ENCODE measurements around the gene SLC13A4. TPM values are rescaled to one million over a fixed set of nuclear protein-coding genes. Genes with fewer than 3 reads are reported as not detected.

SLC13A4 gene
- total RNA-seq, 1 experiment from 2014 or later: not detected

- intact Hi-C loops (cut with micrococcal nuclease; ENCODE audit: unreplicated experiment): no loop called here
- TF ChIP-seq CTCF (IDR thresholded peaks at IDR 0.05; ENCODE audit: unreplicated experiment): no peak
- Mint-ChIP-seq H3K27me3 (ENCODE audit: unreplicated experiment) (peaks cover 49% of the 10 kb centered on the region), H3K9me3 (ENCODE audit: low read depth, unreplicated experiment) (no peaks in the 10 kb centered on the region), H3K4me3 (ENCODE audit: low read depth, unreplicated experiment) (no peak overlapping the region), H3K4me1 (ENCODE audit: low read depth, unreplicated experiment) (no peaks in the 10 kb centered on the region), H3K27ac (ENCODE audit: unreplicated experiment) (no peak overlapping the region), H3K36me3 (ENCODE audit: insufficient read depth, unreplicated experiment) (no peaks in the 10 kb centered on the region)
- no peak for DNase-seq
- CTCF ChIA-PET: interaction anchor here (0.6 kb wide), 1 partner anchor 68 kb away, joined by 5 read pairs; no protein-coding TSS in a partner anchor
- no TSS peak for BruUV-seq (replicated peaks)
Measured at GRCh38 chr7:135717693-135718092, 10.3 kb downstream of the SLC13A4 start.

- CTCF ChIA-PET: no interaction called here
- Mint-ChIP-seq H3K27me3 (ENCODE audit: unreplicated experiment) (peaks cover 40% of the 10 kb centered on the region), H3K4me3 (ENCODE audit: low read depth, unreplicated experiment) (no peak overlapping the region), H3K9me3 (ENCODE audit: low read depth, unreplicated experiment) (no peaks in the 10 kb centered on the region), H3K27ac (ENCODE audit: unreplicated experiment) (no peak overlapping the region), H3K4me1 (ENCODE audit: low read depth, unreplicated experiment) (no peaks in the 10 kb centered on the region), H3K36me3 (ENCODE audit: insufficient read depth, unreplicated experiment) (no peaks in the 10 kb centered on the region)
- no peak for TF ChIP-seq CTCF (IDR thresholded peaks at IDR 0.05; ENCODE audit: unreplicated experiment)
- no TSS peak for BruUV-seq (replicated peaks)
- intact Hi-C loops (cut with micrococcal nuclease; ENCODE audit: unreplicated experiment): no loop called here
- no peak for DNase-seq
Measured at GRCh38 chr7:135716677-135717238, 11.2 kb downstream of the SLC13A4 start.

DNA sequence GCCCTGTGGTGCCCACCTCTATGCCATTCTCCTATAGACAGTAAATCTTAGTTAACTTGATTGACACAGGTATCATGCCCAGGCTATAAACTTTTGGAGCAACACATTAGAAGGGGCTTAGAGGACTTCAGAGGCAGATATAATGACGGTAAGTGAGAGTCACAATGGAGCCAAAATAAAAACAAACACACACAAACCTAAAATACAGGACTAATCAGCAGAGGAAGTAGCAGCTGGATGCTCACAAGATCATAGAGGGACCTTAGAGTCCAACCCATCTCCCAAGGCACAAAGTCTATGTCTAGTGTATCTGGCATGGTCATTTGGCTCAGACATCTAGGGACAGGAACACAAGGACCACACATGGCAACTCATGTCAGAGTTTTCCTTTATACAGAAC is 12.3 kb downstream of the SLC13A4 start:
- Mint-ChIP-seq H3K36me3 (ENCODE audit: insufficient read depth, unreplicated experiment) (no peaks in the 10 kb centered on the region), H3K27me3 (ENCODE audit: unreplicated experiment) (peaks cover 29% of the 10 kb centered on the region), H3K9me3 (ENCODE audit: low read depth, unreplicated experiment) (no peaks in the 10 kb centered on the region), H3K4me3 (ENCODE audit: low read depth, unreplicated experiment) (no peak overlapping the region), H3K27ac (ENCODE audit: unreplicated experiment) (no peak overlapping the region), H3K4me1 (ENCODE audit: low read depth, unreplicated experiment) (no peaks in the 10 kb centered on the region)
- TF ChIP-seq CTCF (IDR thresholded peaks at IDR 0.05; ENCODE audit: unreplicated experiment): no peak
- intact Hi-C loops (cut with micrococcal nuclease; ENCODE audit: unreplicated experiment): no loop called here
- CTCF ChIA-PET: no interaction called here
- no TSS peak for BruUV-seq (replicated peaks)
- no peak for DNase-seq

- Mint-ChIP-seq H3K4me1 (ENCODE audit: low read depth, unreplicated experiment) (no peaks in the 10 kb centered on the region), H3K9me3 (ENCODE audit: low read depth, unreplicated experiment) (no peaks in the 10 kb centered on the region), H3K27me3 (ENCODE audit: unreplicated experiment) (peaks cover 23% of the 10 kb centered on the region), H3K4me3 (ENCODE audit: low read depth, unreplicated experiment) (no peak overlapping the region), H3K27ac (ENCODE audit: unreplicated experiment) (no peak overlapping the region), H3K36me3 (ENCODE audit: insufficient read depth, unreplicated experiment) (no peaks in the 10 kb centered on the region)
- no peak for DNase-seq
- CTCF ChIA-PET: no interaction called here
- no peak for TF ChIP-seq CTCF (IDR thresholded peaks at IDR 0.05; ENCODE audit: unreplicated experiment)
- intact Hi-C loops (cut with micrococcal nuclease; ENCODE audit: unreplicated experiment): no loop called here
- BruUV-seq (replicated peaks): no TSS peak
Measured at GRCh38 chr7:135715055-135715522, 12.9 kb downstream of the SLC13A4 start.

Measured in Calu3 (cell line).